Measurements from ENCODE around the gene SLC9A9.
"Not testable (repeated sequence)": the region's sequence is repeated elsewhere in the genome, so short reads cannot be mapped to it uniquely, and the experiment has no call there.

SLC9A9 gene

GRCh38 chr3:143808030-143808429 lies 40.2 kb downstream of the SLC9A9 start:
- DNase-seq = no peak

GRCh38 chr3:143806038-143806437 lies 42.2 kb downstream of the SLC9A9 start:
- DNase-seq = no peak

DNA sequence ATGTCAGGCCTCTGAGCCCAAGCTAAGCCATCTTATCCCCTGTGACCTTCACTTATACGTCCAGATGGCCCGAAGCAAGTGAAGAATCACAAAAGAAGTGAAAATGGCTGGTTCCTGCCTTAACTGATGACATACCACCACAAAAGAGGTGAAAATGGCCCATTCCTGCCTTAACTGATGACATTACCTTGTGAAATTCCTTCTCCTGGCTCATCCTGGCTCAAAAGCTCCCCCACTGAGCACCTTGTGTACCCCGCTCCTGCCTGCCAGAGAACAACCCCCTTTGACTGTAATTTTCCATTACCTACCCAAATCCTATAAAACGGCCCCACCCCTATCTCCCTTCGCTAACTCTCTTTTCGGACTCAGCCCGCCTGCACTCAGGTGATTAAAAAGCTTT lies 42.8 kb downstream of the SLC9A9 start:
- not testable (repeated sequence) for DNase-seq

DNA sequence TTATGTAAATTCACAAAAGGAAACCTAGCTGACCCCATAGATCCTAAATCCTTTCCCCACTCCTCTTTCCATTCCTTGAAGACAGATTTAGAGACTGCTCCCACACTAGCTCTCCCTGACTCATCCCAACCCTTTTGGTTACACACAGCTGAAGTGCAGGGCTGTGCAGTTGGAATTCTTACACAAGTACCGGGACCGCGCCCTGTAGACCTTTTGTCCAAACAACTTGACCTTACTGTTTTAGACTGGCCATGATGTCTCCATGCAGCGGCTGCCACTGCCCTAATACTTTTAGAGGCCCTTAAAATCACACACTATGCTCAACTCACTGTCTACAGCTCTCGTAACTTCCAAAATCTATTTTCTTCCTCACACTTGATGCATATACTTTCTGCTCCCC lies 47.2 kb downstream of the SLC9A9 start:
- DNase-seq = not testable (repeated sequence)

- DNase-seq = not testable (repeated sequence)
Measured at GRCh38 chr3:143798151-143798550, 50.1 kb downstream of the SLC9A9 start.

DNA sequence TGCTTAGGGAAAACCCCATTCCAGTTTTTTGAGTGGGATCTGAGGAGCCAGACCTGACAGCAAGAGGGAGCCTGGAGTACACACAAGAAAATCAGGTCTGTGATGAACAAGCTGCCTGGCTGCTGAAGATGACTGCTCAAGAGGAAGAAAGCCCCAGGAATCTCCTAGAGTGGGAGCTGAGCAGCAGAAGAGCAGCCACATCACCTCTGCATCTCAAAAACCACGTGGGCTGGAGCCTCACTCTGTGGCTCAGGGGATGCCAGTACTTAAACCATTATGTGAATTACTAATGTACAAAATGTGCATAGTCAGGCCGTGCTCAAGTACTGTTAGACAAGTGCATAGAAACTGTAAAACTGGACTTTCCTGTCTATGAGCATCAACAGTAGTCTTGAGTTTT lies 52.4 kb downstream of the SLC9A9 start:
- DNase-seq = no peak

GRCh38 chr3:143794793-143795462 lies 53.3 kb downstream of the SLC9A9 start:
- no peak for DNase-seq

DNA sequence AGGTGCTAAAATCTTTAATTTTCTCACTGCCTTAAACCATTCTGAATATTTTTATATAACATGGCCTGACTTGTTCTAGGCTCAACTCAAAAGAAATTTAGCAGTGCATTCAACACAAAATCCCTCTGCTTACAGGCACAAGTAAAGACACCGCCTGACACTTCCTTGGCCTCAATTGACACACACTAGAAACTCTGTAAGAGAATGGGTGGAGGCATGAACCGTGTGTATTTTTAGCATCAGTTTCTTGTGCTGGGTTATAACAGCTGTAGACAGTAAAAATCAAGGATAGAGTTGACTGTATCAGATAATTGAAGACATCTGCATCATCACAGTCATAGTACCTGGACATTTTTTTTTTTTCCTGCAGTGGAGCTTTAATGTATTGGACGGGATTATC lies 54.3 kb downstream of the SLC9A9 start:
- DNase-seq = no peak

GRCh38 chr3:143791386-143791785 lies 56.9 kb downstream of the SLC9A9 start:
- DNase-seq = no peak

DNA sequence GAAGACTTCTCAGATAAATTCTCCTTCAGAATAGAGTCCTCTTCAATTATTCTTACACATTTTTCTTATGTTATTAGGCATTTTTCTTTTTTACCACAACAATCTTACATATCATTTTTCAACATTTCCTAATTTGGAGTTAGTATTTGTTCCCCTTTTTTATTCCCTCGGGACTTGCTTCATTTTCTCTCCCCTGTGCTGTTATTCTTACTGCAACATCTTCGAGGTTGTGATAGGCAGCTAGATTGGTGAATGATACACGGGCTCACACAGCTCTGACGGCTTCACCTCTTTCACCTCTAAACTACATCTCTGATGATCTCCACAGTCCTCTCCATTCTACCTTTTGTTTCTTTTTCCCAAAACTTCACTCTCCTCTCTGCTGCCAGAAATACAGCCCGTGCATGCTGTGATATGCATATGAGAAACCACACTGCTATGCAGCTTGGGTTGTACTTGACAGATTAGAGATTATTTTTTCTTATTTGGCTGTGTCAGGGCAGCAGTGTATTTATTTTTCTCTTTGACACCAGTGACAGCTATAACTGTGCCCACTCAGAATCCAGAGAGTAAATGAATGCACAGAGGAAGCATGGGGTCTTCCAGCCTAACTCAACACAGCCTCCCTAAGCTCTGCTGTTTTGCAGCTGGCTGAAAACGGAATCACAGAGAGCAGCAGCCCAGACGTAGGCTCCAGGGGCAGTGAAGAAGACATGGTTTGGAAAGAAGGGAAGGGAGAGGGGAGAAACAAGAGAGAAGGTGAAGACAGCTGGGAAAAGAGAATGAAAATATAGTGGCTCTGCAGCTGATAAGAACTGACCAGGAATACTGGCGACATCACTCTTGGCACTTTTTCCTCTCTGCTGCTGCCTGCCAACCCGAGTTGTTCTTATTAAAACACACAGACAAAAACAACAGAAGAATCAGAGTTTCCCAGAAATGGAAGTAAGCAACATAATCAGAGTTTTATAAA lies 61.8 kb downstream of the SLC9A9 start:
- DNase-seq = no peak

GRCh38 chr3:143784446-143784845 lies 63.8 kb downstream of the SLC9A9 start:
- DNase-seq = no peak

GRCh38 chr3:143783851-143784370 lies 64.4 kb downstream of the SLC9A9 start:
- DNase-seq = peak; percentile 15

GRCh38 chr3:143775459-143775858 lies 72.8 kb downstream of the SLC9A9 start:
- DNase-seq = peak; percentile 78

- no peak for DNase-seq
Measured at GRCh38 chr3:143771939-143772338, 76.3 kb downstream of the SLC9A9 start.

- no peak for DNase-seq
Measured at GRCh38 chr3:143771258-143771657, 77.0 kb downstream of the SLC9A9 start.

GRCh38 chr3:143770391-143770790 lies 77.9 kb downstream of the SLC9A9 start:
- DNase-seq = no peak

GRCh38 chr3:143769616-143770015 lies 78.7 kb downstream of the SLC9A9 start:
- no peak for DNase-seq

GRCh38 chr3:143764840-143765239 lies 83.4 kb downstream of the SLC9A9 start:
- DNase-seq = no peak

DNA sequence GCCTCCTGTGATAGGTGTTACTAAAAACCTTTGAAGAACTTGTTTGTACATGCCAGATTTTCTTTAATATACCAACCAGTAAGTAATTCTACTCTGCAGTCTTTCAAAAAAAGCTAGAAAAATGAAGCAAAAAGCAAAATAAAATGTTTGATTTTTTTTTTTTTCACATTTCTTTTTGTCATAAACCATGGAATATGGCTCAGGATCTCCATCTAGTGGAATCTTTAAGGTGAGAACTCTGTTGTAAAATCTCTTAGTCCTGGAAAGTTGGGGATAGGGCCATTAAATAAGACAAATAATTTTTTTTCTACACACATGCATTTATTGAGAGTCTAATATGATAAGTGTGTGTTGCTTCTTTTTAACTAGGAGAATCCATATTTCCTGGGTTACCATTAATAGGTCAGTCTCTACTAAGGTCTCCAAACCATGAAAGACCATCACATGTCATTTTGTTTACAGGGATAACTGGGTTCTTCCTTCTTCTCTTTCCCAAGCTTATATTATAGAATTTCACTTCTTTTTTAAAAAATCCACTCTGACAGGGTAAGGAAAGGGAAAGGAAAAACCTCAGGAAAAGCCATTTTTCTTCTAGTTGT lies 84.6 kb downstream of the SLC9A9 start:
- DNase-seq = peak; percentile 37

- DNase-seq = no peak
Measured at GRCh38 chr3:143757691-143758090, 90.6 kb downstream of the SLC9A9 start.

DNA sequence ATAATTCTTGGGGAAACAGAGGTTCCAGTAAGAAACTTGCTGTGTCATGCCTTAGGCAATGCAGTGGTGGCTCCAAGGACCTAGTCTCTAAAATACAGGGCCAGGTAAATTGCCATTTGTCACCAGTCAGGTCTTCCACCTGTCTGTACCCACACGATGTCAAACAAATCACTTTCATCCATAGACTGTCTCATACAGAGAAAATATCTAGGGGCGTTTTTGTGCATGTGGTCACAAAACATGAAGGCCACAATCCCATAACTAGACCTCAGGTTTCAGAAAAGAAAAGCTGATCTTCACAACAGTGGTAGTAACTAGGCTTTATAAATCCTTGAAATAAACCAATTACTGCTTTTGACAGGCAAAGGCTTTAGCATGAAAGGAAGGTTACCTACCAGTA lies 92.3 kb downstream of the SLC9A9 start:
- no peak for DNase-seq

DNA sequence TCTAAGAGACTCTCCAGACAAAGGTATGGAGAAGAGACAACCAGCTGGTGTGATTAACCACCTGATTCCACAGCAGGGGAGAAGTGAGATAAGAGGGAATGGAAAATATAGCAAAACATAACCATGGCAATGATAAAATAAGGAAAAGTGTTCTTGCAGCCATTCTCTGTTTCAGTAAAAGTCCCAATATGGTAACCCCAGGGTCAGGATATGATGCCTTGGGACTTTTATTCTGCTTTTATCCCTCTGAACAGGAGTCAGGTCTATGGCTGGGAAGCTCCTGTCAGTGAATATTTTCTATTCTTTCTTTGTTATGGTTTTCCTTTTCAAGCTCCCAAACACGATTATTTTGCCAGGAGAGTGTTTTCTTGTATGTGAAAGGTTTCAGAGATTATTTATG lies 94.2 kb downstream of the SLC9A9 start:
- DNase-seq = no peak

DNA sequence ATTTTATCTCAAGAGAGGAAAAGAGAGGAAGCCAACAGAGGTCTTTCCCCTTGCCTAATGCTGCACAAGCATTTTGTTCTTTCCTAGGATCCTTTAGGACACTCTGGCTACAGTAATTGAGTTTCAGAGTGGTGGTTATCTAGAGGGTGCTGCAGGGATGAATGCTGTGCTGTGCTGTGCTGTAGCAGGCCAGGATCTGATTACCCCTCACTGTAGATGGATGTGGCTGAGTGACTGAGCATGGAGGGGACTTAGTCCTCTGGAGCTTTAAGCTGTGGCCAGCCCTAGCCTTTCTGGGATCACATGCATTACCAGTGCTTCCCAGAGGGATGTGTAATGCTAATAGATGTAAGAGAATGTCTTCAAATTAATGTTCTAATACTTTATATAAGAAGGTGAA lies 94.8 kb downstream of the SLC9A9 start:
- DNase-seq = no peak

- DNase-seq = no peak
Measured at GRCh38 chr3:143753006-143753405, 95.3 kb downstream of the SLC9A9 start.

Data from hematopoietic multipotent progenitor cell treated with erythropoietin and hydrocortisone succinate and interleukin-3 and kit ligand, for 6 days (in vitro differentiated cells).